ENCODE results near the gene ADGRF5. TPM values are rescaled to one million over a fixed set of nuclear protein-coding genes. Genes with fewer than 3 reads are reported as not detected.
A peak's percentile ranks its signal among the peaks of the same experiment; 100 is the strongest.

The ADGRF5 gene
- total RNA-seq = 41.3 TPM
- polyA plus RNA-seq = 16.2 TPM

GRCh38 chr6:46921731-46922130, at the start of gene ADGRF5:
Gene ADGRF5 (minus strand): TSS chr6:46921938. CDS start chr6:46906762, 15,176 bp downstream.
- Histone ChIP-seq H3K27ac (ENCODE audit: low read depth) (no peak within 1 kb of the TSS), H3K4me3 (ENCODE audit: low read depth, low read length) (peak within 1 kb of the TSS; percentile 16), H3K36me3 (ENCODE audit: insufficient read depth) (no peaks in the 10 kb centered on the region), H3K4me1 (ENCODE audit: insufficient read depth) (no peaks in the 10 kb centered on the region)
- no peak for DNase-seq (ENCODE audit: extremely low spot score)
- 89% methylated on average over 13 of the region's 13 CpGs for WGBS

- no peaks in the 10 kb centered on the region for H3K4me1 ChIP-seq (ENCODE audit: insufficient read depth)
- no peak for DNase-seq (ENCODE audit: extremely low spot score)
- no peak overlapping the region for H3K27ac ChIP-seq (ENCODE audit: low read depth)
- H3K4me3 ChIP-seq (ENCODE audit: low read depth, low read length) = no peak overlapping the region
- 21% methylated on average over 1 of the region's 1 CpG for WGBS
- H3K36me3 ChIP-seq (ENCODE audit: insufficient read depth) = no peaks in the 10 kb centered on the region
Measured at GRCh38 chr6:46969206-46969605, 47.5 kb upstream of the ADGRF5 start.

DNA sequence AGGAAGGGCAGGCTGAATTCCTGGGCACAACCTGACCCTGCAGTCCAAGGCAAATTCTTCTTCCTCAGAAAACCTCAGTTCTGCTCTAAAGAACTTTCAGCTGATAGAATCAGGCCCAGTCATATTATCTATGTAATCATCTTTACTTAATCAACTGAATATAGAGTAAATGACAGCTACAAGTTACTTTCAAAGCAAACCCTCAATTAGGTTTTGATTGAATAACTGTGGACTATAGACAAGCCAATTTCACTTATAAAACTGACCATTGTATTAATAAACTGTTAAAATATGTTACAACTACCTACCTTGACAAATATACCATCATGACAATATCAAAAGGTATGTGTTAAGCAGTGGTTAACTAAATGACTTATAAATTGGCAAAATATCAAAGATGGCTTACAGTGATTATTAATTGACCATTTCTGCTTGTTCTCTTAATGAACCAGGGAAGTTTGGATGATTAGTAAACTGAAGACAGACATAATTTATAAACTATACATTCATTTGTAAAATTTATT, 46.1 kb upstream of the ADGRF5 start:
- H3K27ac ChIP-seq (ENCODE audit: low read depth) = no peak overlapping the region
- no peak for DNase-seq (ENCODE audit: extremely low spot score)
- H3K36me3 ChIP-seq (ENCODE audit: insufficient read depth) = no peaks in the 10 kb centered on the region
- no peaks in the 10 kb centered on the region for H3K4me1 ChIP-seq (ENCODE audit: insufficient read depth)
- H3K4me3 ChIP-seq (ENCODE audit: low read depth, low read length) = no peak overlapping the region

DNA sequence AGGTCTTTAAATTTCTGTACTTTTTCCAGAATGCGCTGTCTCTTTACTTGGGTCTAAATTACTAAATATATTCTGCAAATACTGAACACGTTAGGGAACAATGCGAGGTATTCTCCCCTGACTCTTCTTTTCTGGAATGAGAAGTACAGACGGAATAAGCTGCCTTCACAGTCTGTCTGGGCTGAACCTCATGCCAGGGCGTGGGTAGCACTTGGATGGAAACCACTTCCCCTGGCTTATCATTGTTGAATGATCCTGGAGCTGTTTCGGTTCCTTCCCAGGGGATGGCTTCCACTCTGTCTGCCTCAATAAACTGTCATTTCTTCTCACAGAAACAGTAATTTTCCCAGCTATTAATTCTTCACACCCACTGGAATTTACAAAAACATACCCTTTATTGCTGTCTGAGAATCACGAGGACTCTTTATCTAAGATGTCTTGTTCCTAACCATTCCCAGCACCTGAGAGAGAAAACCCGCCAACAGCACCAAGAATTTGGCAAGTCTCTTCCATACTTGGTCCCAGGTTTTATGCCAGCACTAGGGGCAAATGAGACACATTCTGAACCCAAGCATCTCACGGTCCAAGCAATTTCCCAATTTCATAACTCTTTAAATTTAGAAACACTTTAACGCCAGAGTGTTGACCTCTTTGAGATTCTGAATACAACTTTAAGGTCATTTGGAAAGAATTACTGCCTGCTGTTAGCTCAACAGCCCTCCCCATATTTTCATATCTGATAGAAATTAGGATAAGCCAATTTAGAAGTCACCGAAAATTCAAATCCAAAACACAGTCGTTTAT, 43.2 kb upstream of the ADGRF5 start:
- DNase-seq (ENCODE audit: extremely low spot score) = no peak
- WGBS = 67% methylated on average over 12 of the region's 12 CpGs
- Histone ChIP-seq H3K27ac (ENCODE audit: low read depth) (no peak overlapping the region), H3K36me3 (ENCODE audit: insufficient read depth) (no peaks in the 10 kb centered on the region), H3K4me3 (ENCODE audit: low read depth, low read length) (no peak overlapping the region), H3K4me1 (ENCODE audit: insufficient read depth) (no peaks in the 10 kb centered on the region)

DNA sequence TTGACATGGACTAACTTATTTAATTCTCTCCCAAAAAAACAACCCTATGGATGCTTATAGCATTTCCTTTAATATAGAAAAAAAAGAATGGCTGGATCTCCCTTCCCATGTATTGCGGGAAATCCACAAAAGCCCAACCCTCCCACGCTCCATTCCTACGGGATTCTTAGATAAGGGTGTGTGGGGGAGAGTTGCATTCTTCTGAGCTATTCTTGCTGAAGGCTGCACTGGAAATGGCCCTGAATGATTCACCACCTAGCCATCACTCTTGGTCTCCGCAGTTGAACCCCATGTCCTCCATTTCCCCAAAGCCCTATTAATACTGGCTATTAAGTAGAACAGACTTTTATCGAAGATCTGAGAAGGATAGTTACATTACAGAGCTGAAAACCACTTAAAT, 41.9 kb upstream of the ADGRF5 start:
- H3K27ac ChIP-seq (ENCODE audit: low read depth) = no peak overlapping the region
- no peak for DNase-seq (ENCODE audit: extremely low spot score)
- no peak overlapping the region for H3K4me3 ChIP-seq (ENCODE audit: low read depth, low read length)
- no peaks in the 10 kb centered on the region for H3K36me3 ChIP-seq (ENCODE audit: insufficient read depth)
- 70% methylated on average over 5 of the region's 5 CpGs for WGBS
- H3K4me1 ChIP-seq (ENCODE audit: insufficient read depth) = no peaks in the 10 kb centered on the region

- H3K36me3 ChIP-seq (ENCODE audit: insufficient read depth) = no peaks in the 10 kb centered on the region
- H3K4me3 ChIP-seq (ENCODE audit: low read depth, low read length) = no peak overlapping the region
- H3K27ac ChIP-seq (ENCODE audit: low read depth) = no peak overlapping the region
- no peak for DNase-seq (ENCODE audit: extremely low spot score)
- no peaks in the 10 kb centered on the region for H3K4me1 ChIP-seq (ENCODE audit: insufficient read depth)
Measured at GRCh38 chr6:46963039-46963438, 41.3 kb upstream of the ADGRF5 start.

DNA sequence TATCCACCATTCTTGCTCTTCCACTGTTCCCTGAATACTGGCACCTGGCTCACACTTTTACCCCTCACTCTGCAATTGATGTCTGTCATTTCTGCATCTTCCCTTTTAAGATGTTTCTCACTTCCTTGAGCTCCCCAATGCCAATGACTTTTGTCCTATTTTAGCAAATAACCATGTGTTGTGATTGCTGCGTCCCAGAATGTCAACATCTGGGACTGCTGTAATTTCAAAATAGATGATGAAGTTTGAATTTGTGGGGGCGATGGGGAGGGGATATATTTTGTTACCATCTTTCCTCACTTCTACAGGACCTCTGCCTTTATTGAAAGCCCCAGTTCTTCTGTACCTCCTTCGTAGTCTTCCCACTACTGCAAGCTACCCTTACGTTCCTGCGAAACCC, 40.0 kb upstream of the ADGRF5 start:
- Histone ChIP-seq H3K4me3 (ENCODE audit: low read depth, low read length) (no peak overlapping the region), H3K36me3 (ENCODE audit: insufficient read depth) (no peaks in the 10 kb centered on the region), H3K4me1 (ENCODE audit: insufficient read depth) (no peaks in the 10 kb centered on the region), H3K27ac (ENCODE audit: low read depth) (no peak overlapping the region)
- 90% methylated on average over 5 of the region's 5 CpGs for WGBS
- DNase-seq (ENCODE audit: extremely low spot score) = no peak

- H3K36me3 ChIP-seq (ENCODE audit: insufficient read depth) = no peaks in the 10 kb centered on the region
- no peak overlapping the region for H3K27ac ChIP-seq (ENCODE audit: low read depth)
- H3K4me3 ChIP-seq (ENCODE audit: low read depth, low read length) = no peak overlapping the region
- no peaks in the 10 kb centered on the region for H3K4me1 ChIP-seq (ENCODE audit: insufficient read depth)
- DNase-seq (ENCODE audit: extremely low spot score) = no peak
Measured at GRCh38 chr6:46961232-46961631, 39.5 kb upstream of the ADGRF5 start.

DNA sequence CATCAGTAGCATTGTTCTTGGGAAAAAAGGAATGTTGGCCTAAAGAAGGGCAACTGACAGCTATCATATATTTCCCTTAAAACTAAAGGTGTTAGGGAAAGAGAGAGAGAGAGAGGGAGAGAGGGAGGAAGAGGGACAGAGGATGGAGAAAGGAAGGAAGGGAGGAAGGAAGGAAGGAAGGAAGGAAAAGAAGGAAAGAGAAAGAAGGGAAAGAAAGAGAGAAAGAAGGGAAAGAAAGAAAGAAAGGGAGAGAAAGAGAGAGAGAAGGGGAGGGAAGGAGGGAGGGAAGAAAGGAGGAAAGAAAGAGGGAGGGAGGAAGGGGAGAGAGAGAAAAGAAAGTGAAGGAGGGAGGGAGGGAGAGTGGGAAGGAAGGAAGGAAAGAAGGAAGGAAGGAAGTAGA, 37.7 kb upstream of the ADGRF5 start:
- Histone ChIP-seq H3K4me3 (ENCODE audit: low read depth, low read length) (no peak overlapping the region), H3K4me1 (ENCODE audit: insufficient read depth) (no peaks in the 10 kb centered on the region), H3K27ac (ENCODE audit: low read depth) (no peak overlapping the region), H3K36me3 (ENCODE audit: insufficient read depth) (no peaks in the 10 kb centered on the region)
- no peak for DNase-seq (ENCODE audit: extremely low spot score)

DNA sequence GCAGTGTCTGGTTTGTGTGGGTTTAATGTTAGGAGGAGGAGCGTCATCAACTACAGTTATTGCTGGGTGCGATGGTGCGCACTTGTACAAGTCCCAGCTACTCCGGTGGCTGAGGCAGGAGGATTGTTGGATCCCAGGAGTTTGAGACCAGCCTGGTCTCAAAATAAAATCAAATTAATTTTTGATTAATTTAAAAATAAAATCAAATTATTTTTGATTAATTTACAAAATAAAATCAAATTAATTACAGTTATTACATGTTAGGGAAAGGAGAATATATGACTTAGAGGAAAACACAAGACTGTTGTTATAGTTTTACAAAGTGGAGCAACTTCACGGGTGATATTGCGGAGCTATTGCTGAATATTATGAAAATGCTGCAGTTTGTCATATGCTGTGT, 34.7 kb upstream of the ADGRF5 start:
- H3K4me1 ChIP-seq (ENCODE audit: insufficient read depth) = no peaks in the 10 kb centered on the region
- no peak for DNase-seq (ENCODE audit: extremely low spot score)
- no peaks in the 10 kb centered on the region for H3K36me3 ChIP-seq (ENCODE audit: insufficient read depth)
- no peak overlapping the region for H3K27ac ChIP-seq (ENCODE audit: low read depth)
- 96% methylated on average over 6 of the region's 6 CpGs for WGBS
- H3K4me3 ChIP-seq (ENCODE audit: low read depth, low read length) = no peak overlapping the region

DNA sequence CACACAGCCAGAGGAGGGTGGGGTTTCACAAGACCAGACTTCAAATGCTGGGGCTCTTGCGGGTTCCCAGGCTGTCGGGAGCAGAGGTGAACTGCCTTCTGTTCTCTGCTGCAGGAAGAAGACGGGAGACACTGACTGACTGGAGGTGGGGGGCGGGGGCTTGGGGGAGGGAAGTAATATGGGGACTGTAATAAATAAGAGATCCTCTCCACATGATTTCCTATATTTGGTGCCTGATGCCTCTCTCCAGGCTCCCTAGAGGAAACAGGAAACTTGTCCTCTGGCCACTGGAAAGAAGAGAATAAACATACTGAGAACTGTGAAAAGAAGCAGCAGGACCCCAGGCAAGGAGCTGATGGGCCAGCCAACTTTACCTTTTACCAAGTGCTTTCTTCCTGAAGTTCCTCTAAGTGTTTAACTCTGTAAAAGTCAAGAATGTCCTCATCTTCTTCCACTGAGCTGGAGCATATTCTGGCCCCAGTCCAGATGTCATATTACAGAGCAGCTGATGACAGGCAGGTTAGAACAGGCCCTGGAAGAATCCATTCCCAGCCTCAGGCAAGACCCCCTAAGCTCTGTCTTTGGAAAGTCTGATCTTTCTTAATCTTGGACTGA, 33.2 kb upstream of the ADGRF5 start:
- Histone ChIP-seq H3K27ac (ENCODE audit: low read depth) (no peak overlapping the region), H3K4me3 (ENCODE audit: low read depth, low read length) (no peak overlapping the region)
- no peak for DNase-seq (ENCODE audit: extremely low spot score)

GRCh38 chr6:46953921-46954320, 32.2 kb upstream of the ADGRF5 start:
- no peak for DNase-seq (ENCODE audit: extremely low spot score)

More for the DNA sequence above, 33.2 kb upstream of the ADGRF5 start:
- WGBS = 60% methylated on average over 4 of the region's 4 CpGs
- Histone ChIP-seq H3K4me1 (ENCODE audit: insufficient read depth) (no peaks in the 10 kb centered on the region), H3K36me3 (ENCODE audit: insufficient read depth) (no peaks in the 10 kb centered on the region)

DNA sequence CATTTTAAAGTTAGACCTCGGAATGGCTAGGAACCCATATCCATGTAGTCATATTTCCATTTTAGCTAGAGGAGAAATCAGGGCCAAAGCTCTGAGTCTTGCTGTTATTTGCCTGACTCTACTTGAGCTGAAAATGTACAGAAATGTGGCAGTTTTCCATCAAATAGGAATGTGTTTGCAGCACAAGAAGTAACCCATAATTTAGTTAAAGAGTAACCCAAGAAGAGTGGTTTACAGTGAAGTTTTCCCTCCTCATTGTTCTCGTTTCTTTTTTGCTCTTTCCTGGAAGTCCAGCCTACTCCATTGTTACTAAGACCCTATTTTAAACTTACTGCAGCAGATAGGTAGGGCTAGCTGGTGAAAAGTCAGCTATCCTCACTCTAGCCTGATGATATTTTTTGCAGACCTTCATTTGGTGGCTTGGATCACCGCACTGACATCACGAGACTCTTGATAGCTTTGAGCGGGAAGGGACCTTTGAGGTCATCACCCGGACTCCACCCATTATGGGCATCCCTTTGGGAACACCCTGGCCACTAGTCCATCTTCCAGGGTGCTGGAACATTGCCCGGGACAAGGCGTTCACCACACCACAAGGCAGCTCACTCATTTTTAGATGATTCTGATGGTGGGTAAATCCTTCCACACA, 28.0 kb upstream of the ADGRF5 start:
- Histone ChIP-seq H3K36me3 (ENCODE audit: insufficient read depth) (no peaks in the 10 kb centered on the region), H3K27ac (ENCODE audit: low read depth) (no peak overlapping the region), H3K4me3 (ENCODE audit: low read depth, low read length) (no peak overlapping the region), H3K4me1 (ENCODE audit: insufficient read depth) (no peaks in the 10 kb centered on the region)
- DNase-seq (ENCODE audit: extremely low spot score) = no peak
- WGBS = 74% methylated on average over 8 of the region's 8 CpGs

More at GRCh38 chr6:46953921-46954320, 32.2 kb upstream of the ADGRF5 start:
- Histone ChIP-seq H3K36me3 (ENCODE audit: insufficient read depth) (no peaks in the 10 kb centered on the region), H3K4me3 (ENCODE audit: low read depth, low read length) (no peak overlapping the region), H3K27ac (ENCODE audit: low read depth) (no peak overlapping the region), H3K4me1 (ENCODE audit: insufficient read depth) (no peaks in the 10 kb centered on the region)
- WGBS = 79% methylated on average over 4 of the region's 4 CpGs

GRCh38 chr6:46948699-46949098, 27.0 kb upstream of the ADGRF5 start:
- H3K4me3 ChIP-seq (ENCODE audit: low read depth, low read length) = no peak overlapping the region
- WGBS = 88% methylated on average over 8 of the region's 8 CpGs
- no peaks in the 10 kb centered on the region for H3K36me3 ChIP-seq (ENCODE audit: insufficient read depth)
- H3K4me1 ChIP-seq (ENCODE audit: insufficient read depth) = no peaks in the 10 kb centered on the region
- DNase-seq (ENCODE audit: extremely low spot score) = no peak
- no peak overlapping the region for H3K27ac ChIP-seq (ENCODE audit: low read depth)

Data from urinary bladder (tissue), 4 donors.